Endothelial cell of umbilical vein (primary cell): ENCODE data around the gene C16orf78. TPM values are rescaled to one million over a fixed set of nuclear protein-coding genes. Genes with fewer than 3 reads are reported as not detected.

Source experiments
- BruUV-seq: library from RNA; stranded (reverse); fragments of 400-500 nt; replicated peaks from 2 replicates; lab custom pipeline; 2021; lab: Mats Ljungman, UMichigan
- CTCF ChIA-PET: fragments of 300-600, 350-600 bp; sonication (Branson Sonifier 250); formaldehyde crosslinking; loops from one replicate; lab custom pipeline; 2021; ENCODE audit warnings: antibody characterized with exemption, inconsistent platforms; lab: Charles Lee
- POLR2A ChIA-PET: fragments of 300-600, 350-600 bp; sonication (Branson Sonifier 250); formaldehyde crosslinking; loops from one replicate; lab custom pipeline; 2021; ENCODE audit warnings: antibody characterized with exemption, inconsistent platforms; lab: Charles Lee
- DNase-seq: peaks from one replicate; pipeline ENCODE4 v3.0.0-alpha.2; 2011; ENCODE audit warnings: low read depth, low spot score
- FAIRE-seq: peaks from 2 replicates; lab custom pipeline; 2011; peaks lifted over from hg19 to GRCh38; lab: Jason Lieb, UNC
- H2AFZ ChIP-seq: 2 replicates; pipeline ENCODE4 v1.6.0; 2012; ENCODE audit warnings: low read depth, low read length, control low read depth, inconsistent platforms
- H3K27ac ChIP-seq: 2 replicates; pipeline ENCODE4 v1.5.1; 2011; ENCODE audit warnings: low read depth, mild to moderate bottlenecking, control low read depth, low read length, moderate library complexity; ENCODE audit not compliant: insufficient read depth
- H3K27me3 ChIP-seq, 2 experiments: 2 replicates each; pipeline versions ENCODE4 v1.6.0 to v1.6.1; 2011; ENCODE audit warnings: low read length in 2 of 2, mixed read lengths in 1 of 2; ENCODE audit not compliant: control insufficient read depth in 2 of 2, insufficient read depth in 2 of 2
- H3K36me3 ChIP-seq, 2 experiments: 2 replicates in 1 of 2; 3 replicates in 1 of 2; pipeline ENCODE4 v1.5.1; 2011; ENCODE audit warnings: low read length in 2 of 2, mild to moderate bottlenecking in 1 of 2, moderate library complexity in 1 of 2; ENCODE audit not compliant: control insufficient read depth in 2 of 2, insufficient read depth in 2 of 2; ENCODE audit errors: extremely low read depth in 1 of 2
- H3K4me1 ChIP-seq: 3 replicates; pipeline ENCODE4 v1.5.1; 2011; ENCODE audit warnings: mild to moderate bottlenecking, low read length; ENCODE audit not compliant: control insufficient read depth, insufficient read depth; ENCODE audit errors: extremely low read depth
- H3K4me2 ChIP-seq: 2 replicates; pipeline ENCODE4 v1.6.1; 2011; ENCODE audit warnings: low read length, control low read depth, mixed read lengths; ENCODE audit not compliant: insufficient read depth
- H3K4me3 ChIP-seq, 3 experiments: fragments of 200-600 bp in 1 of 3; sonication (generic), shearing (Covaris generic) in 1 of 3; replicated peaks in 1 of 3; 2 replicates each; pipeline ENCODE4 v1.5.1; 2011 to 2016; ENCODE audit warnings: control low read depth in 3 of 3, low read length in 3 of 3, mild to moderate bottlenecking in 2 of 3, inconsistent platforms in 1 of 3, low read depth in 1 of 3, moderate library complexity in 1 of 3; ENCODE audit not compliant: insufficient read depth in 1 of 3
- H3K79me2 ChIP-seq: 2 replicates; pipeline ENCODE4 v1.6.0; 2012; ENCODE audit warnings: low read length, inconsistent platforms; ENCODE audit not compliant: control insufficient read depth, insufficient read depth
- H3K9ac ChIP-seq: replicated peaks from 2 replicates; pipeline ENCODE3; 2011; ENCODE audit warnings: low read length, control low read depth; ENCODE audit not compliant: insufficient read depth; ENCODE audit errors: extremely low read depth
- H3K9me1 ChIP-seq: replicated peaks from 3 replicates; pipeline ENCODE4 v1.6.0; 2011; ENCODE audit warnings: mild to moderate bottlenecking, low read length; ENCODE audit not compliant: control insufficient read depth, insufficient read depth; ENCODE audit errors: extremely low read depth
- H3K9me3 ChIP-seq: replicated peaks from 2 replicates; pipeline ENCODE4 v1.5.1; 2012; ENCODE audit warnings: low read length, inconsistent platforms; ENCODE audit not compliant: control insufficient read depth, insufficient read depth
- H4K20me1 ChIP-seq: replicated peaks from 2 replicates; pipeline ENCODE3; 2011; ENCODE audit warnings: mild to moderate bottlenecking, low read length; ENCODE audit not compliant: control insufficient read depth, insufficient read depth; ENCODE audit errors: extremely low read depth
- EZH2 ChIP-seq: IDR thresholded peaks from 2 replicates; pipeline ENCODE4 v1.6.1; 2012; ENCODE audit warnings: borderline replicate concordance, low read depth, mild to moderate bottlenecking, moderate library complexity, low read length, inconsistent platforms; ENCODE audit not compliant: severe bottlenecking
- FOS ChIP-seq: IDR thresholded peaks from 2 replicates; pipeline ENCODE4 v1.6.1; 2011; ENCODE audit warnings: mild to moderate bottlenecking, low read length, moderate library complexity, borderline replicate concordance; ENCODE audit not compliant: insufficient read depth
- GATA2 ChIP-seq: IDR thresholded peaks from 2 replicates; pipeline ENCODE4 v1.7.0; 2011; ENCODE audit warnings: low read depth, mild to moderate bottlenecking, moderate library complexity, mixed read lengths, low read length; ENCODE audit not compliant: insufficient read length, insufficient read depth
- JUN ChIP-seq: IDR thresholded peaks from 2 replicates; pipeline ENCODE4 v1.6.1; 2011; ENCODE audit warnings: borderline replicate concordance, low read depth; ENCODE audit not compliant: insufficient read length, insufficient read depth
- MYC ChIP-seq: IDR thresholded peaks from one replicate; pipeline ENCODE4 v1.6.1; 2011; ENCODE audit warnings: mild to moderate bottlenecking, low read depth, low read length
- POLR2A ChIP-seq: IDR thresholded peaks from 2 replicates; pipeline ENCODE4 v1.6.1; 2012; ENCODE audit warnings: low read depth, mild to moderate bottlenecking, control low read depth, low read length
- POLR2AphosphoS5 ChIP-seq: IDR thresholded peaks from 2 replicates; pipeline ENCODE4 v1.6.1; 2012; ENCODE audit warnings: low read depth, mild to moderate bottlenecking, control low read depth, low read length, moderate library complexity; ENCODE audit not compliant: insufficient read depth
- dilution Hi-C: fragments of 300-500 bp; cut with MboI; formaldehyde crosslinking; loops from one replicate; pipeline ENCODE4 v1.15.0; 2019; ENCODE audit warnings: low sequenced_read_pairs; ENCODE audit not compliant: extremely low pct_ligation_motif_present
- intact Hi-C: fragments of 100-400 bp; cut with micrococcal nuclease; formaldehyde crosslinking; loops from one replicate; pipeline ENCODE4 v1.10.0; 2022
- polyA plus RNA-seq, 4 experiments: library from polyadenylated mRNA; depleted of rRNA in 3 of 4; stranded (reverse) in 3 of 4; unstranded in 1 of 4; fragments of >200 nt; gene quantifications; 2 replicates each; pipeline versions ENCODE4 v1.2.1 to v1.2.3, GENCODE V29; 2011 to 2012; ENCODE audit warnings: missing spikeins in 1 of 4
- total RNA-seq: library from RNA; stranded (reverse); gene quantifications from 2 replicates; pipeline ENCODE4 v1.2.3, GENCODE V29; 2021
- TF ChIP-seq, protein P1 (sequence below): IDR thresholded peaks from 2 replicates; pipeline ENCODE4 v1.6.1; 2011; ENCODE audit not compliant: insufficient read depth, insufficient read length
- TF ChIP-seq, protein P2 (sequence below), 2 donors: IDR thresholded peaks; 1 replicate in 1 of 2; 2 replicates in 1 of 2; pipeline ENCODE4 v1.5.1; 2011; ENCODE audit warnings: low read length in 2 of 2, mild to moderate bottlenecking in 2 of 2, moderate library complexity in 2 of 2, control low read depth in 1 of 2, inconsistent platforms in 1 of 2, low read depth in 1 of 2; ENCODE audit not compliant: insufficient read depth in 1 of 2; ENCODE audit errors: extremely low read depth in 1 of 2

C16orf78 gene
- total and polyA plus RNA-seq, 2 donors (not counting 3 experiments of a cell fraction or from before 2014, with no cell fraction given): not detected

DNA sequence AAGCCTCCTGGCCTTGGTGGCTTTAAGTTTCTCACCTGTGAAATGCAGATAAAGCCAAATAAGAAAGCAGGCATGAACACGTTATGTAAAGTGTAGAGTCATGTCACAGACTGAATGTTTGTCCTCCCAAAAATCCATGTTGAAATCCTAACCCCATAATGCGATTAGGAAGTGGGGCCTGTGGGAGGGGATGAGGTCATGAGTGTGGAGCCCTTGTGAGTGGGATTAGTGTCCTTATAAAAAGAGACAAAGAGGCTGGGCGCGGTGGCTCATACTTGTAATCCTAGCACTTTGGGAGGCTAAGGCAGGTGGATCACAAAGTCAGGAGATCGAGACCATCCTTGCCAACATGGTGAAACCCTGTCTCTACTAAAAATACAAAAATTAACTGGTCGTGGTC is 19.5 kb upstream of the C16orf78 start:
- CTCF ChIA-PET: interaction anchor here (1.5 kb wide), 1 partner anchor 667 kb away, joined by 3 read pairs; no protein-coding TSS in a partner anchor
- no peaks in the 10 kb centered on the region for H3K9me3 ChIP-seq
- POLR2A ChIA-PET: no interaction called here
- H2AFZ ChIP-seq: no peak overlapping the region
- no peak for TF ChIP-seq JUN
- TF ChIP-seq FOS: no peak
- no peak for TF ChIP-seq POLR2AphosphoS5
- TF ChIP-seq MYC: no peak
- TF ChIP-seq GATA2: no peak
- TF ChIP-seq, protein P1, sequence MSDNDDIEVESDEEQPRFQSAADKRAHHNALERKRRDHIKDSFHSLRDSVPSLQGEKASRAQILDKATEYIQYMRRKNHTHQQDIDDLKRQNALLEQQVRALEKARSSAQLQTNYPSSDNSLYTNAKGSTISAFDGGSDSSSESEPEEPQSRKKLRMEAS: no peak
- TF ChIP-seq, protein P2, sequence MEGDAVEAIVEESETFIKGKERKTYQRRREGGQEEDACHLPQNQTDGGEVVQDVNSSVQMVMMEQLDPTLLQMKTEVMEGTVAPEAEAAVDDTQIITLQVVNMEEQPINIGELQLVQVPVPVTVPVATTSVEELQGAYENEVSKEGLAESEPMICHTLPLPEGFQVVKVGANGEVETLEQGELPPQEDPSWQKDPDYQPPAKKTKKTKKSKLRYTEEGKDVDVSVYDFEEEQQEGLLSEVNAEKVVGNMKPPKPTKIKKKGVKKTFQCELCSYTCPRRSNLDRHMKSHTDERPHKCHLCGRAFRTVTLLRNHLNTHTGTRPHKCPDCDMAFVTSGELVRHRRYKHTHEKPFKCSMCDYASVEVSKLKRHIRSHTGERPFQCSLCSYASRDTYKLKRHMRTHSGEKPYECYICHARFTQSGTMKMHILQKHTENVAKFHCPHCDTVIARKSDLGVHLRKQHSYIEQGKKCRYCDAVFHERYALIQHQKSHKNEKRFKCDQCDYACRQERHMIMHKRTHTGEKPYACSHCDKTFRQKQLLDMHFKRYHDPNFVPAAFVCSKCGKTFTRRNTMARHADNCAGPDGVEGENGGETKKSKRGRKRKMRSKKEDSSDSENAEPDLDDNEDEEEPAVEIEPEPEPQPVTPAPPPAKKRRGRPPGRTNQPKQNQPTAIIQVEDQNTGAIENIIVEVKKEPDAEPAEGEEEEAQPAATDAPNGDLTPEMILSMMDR (IDR thresholded peaks at IDR 0.05; ENCODE audit: extremely low read depth in 1 of 2, insufficient read depth in 1 of 2, low read depth in 1 of 2, low read length in 2 of 2): no peak
- no peak for TF ChIP-seq POLR2A
- TF ChIP-seq EZH2: no peak
- H3K4me2 ChIP-seq: no peak overlapping the region
- no peak overlapping the region for H3K27ac ChIP-seq
- BruUV-seq: no TSS peak
- no peaks in the 10 kb centered on the region for H4K20me1 ChIP-seq
- no peaks in the 10 kb centered on the region for H3K27me3 ChIP-seq
- DNase-seq (no peak), FAIRE-seq (no peak)
- no peaks in the 10 kb centered on the region for H3K36me3 ChIP-seq
- H3K79me2 ChIP-seq: no peaks in the 10 kb centered on the region
- intact Hi-C loops: no loop called here
- no peak overlapping the region for H3K4me3 ChIP-seq
- dilution Hi-C loops: no loop called here
- H3K9ac ChIP-seq: no peak overlapping the region
- no peaks in the 10 kb centered on the region for H3K4me1 ChIP-seq
- no peaks in the 10 kb centered on the region for H3K9me1 ChIP-seq
